Measurements from ENCODE around the gene RHOB.

The RHOB gene

GRCh38 chr2:20496076-20496872 is 49.4 kb downstream of the RHOB start:
- DNase-seq: no peak

- no peak for DNase-seq
Measured at GRCh38 chr2:20496942-20497341, 50.1 kb downstream of the RHOB start.
